Esophagus (tissue), 2 donors: ENCODE data around the gene DNAJC5G. TPM values are rescaled to one million over a fixed set of nuclear protein-coding genes. Genes with fewer than 3 reads are reported as not detected.

ENCODE experiments used
- H3K27ac ChIP-seq, 2 donors: one replicate each; pipeline ENCODE4 v1.5.1; 2013; ENCODE audit warnings: low read depth in 2 of 2, mild to moderate bottlenecking in 2 of 2, inconsistent platforms in 1 of 2, low read length in 1 of 2, moderate library complexity in 1 of 2
- H3K27me3 ChIP-seq, 2 donors: one replicate each; pipeline ENCODE4 v1.6.1; 2013; ENCODE audit warnings: low read length in 2 of 2, control low read depth in 1 of 2, mild to moderate bottlenecking in 1 of 2; ENCODE audit not compliant: insufficient read depth in 2 of 2, control insufficient read depth in 1 of 2
- H3K36me3 ChIP-seq, 2 donors: one replicate each; pipeline ENCODE4 v1.6.1; 2013; ENCODE audit warnings: low read length in 1 of 2; ENCODE audit not compliant: control insufficient read depth in 2 of 2, insufficient read depth in 2 of 2
- H3K4me1 ChIP-seq, 2 donors: one replicate each; pipeline ENCODE4 v1.6.1; 2013; ENCODE audit warnings: low read length in 1 of 2; ENCODE audit not compliant: control insufficient read depth in 2 of 2, insufficient read depth in 2 of 2
- H3K4me3 ChIP-seq, 2 donors: one replicate each; pipeline ENCODE4 v1.5.1; 2013; ENCODE audit warnings: low read length in 2 of 2, mild to moderate bottlenecking in 2 of 2, low read depth in 1 of 2, moderate library complexity in 1 of 2
- H3K9me3 ChIP-seq, 2 donors: one replicate each; pipeline ENCODE4 v1.6.1; 2013; ENCODE audit warnings: mild to moderate bottlenecking in 2 of 2, low read depth in 1 of 2, low read length in 1 of 2, moderate library complexity in 1 of 2; ENCODE audit not compliant: control insufficient read depth in 2 of 2, insufficient read depth in 1 of 2
- WGBS, 2 donors: extraction: QIAGEN DNeasy Blood & Tissue Kit; methylation state at CpG; one replicate each; pipeline ENCODE4 v1.1.7; 2013; 5-methylcytosine and 5-hydroxymethylcytosine counted together
- polyA plus RNA-seq, 2 donors: library from polyadenylated mRNA; stranded (reverse); fragments of 200-250 nt; gene quantifications; one replicate each; pipeline ENCODE4 v1.2.3, GENCODE V29; 2013
- donor health status: healthy with polysubstance abuse.
- donor health status: Bipolar disorder and iron deficiency.

DNAJC5G gene
- polyA plus RNA-seq, 2 donors = 0.05 to 0.14 TPM

DNA sequence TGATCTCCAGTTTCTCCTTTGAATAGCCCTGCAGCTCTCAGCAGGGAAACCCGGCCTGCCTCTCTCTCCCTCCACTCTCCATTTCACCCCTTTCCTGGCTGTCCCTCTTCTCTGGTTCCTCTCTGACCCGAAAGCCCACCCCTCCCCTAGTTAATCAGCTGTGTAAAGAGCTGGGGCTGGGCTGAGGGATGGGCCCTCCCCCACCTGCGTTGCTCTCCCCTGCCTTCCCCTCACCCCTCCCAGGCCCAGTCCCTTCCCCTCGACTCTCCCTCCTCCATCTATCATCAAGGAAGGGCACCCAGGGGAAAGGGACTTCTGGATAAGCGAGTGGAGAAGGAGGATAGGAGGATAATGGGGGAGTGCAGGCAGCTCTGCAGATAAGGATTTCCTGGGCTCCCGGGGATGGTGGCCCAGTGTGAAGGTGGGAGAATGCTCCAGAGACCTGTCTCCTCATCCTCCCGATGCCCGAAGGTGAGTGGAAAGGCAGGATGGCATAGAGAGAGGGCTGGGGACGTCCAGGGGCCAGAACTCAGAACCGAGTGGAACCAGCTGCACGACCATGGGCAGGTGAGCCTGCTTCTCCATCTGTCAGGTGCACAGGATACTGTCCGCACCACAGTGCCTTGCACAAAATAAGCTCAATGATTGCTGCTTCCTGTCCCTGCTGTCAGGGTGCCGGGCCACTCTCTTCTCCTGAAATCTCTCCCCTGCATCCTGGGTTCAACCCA is 24.4 kb upstream of the DNAJC5G start:
- Histone ChIP-seq H3K4me1 (no peaks in the 10 kb centered on the region), H3K27me3 (no peaks in the 10 kb centered on the region), H3K36me3 (no peaks in the 10 kb centered on the region), H3K9me3 (no peaks in the 10 kb centered on the region), H3K27ac (no peak overlapping the region), H3K4me3 (no peak overlapping the region)
- WGBS, 2 donors = 55 to 59% methylated on average over 13 of the region's 13 CpGs

DNA sequence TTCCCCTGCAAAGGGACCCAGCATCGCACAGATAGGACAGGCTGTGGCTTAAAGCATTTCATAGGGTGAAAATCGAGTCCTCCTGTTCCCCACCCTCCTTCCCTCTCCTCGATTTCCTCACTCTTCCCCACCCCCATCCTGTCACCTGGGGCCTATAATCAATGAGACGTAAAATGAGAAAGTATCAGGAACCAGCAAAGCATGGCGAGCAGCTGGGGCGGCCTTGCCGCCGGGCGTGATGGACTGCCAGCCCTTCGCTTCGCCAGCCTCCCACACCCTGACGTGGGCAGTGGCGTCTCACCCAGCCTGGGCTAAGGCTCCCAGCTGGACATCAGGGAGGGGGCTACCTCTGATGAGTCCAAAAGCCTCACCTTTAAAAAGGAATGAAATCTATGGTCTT is 23.5 kb upstream of the DNAJC5G start:
- Histone ChIP-seq H3K27ac (no peak overlapping the region), H3K4me1 (no peaks in the 10 kb centered on the region), H3K9me3 (no peaks in the 10 kb centered on the region), H3K36me3 (no peaks in the 10 kb centered on the region), H3K27me3 (no peaks in the 10 kb centered on the region), H3K4me3 (no peak overlapping the region)
- 75 to 76% methylated on average over 13 of the region's 13 CpGs for WGBS, 2 donors

DNA sequence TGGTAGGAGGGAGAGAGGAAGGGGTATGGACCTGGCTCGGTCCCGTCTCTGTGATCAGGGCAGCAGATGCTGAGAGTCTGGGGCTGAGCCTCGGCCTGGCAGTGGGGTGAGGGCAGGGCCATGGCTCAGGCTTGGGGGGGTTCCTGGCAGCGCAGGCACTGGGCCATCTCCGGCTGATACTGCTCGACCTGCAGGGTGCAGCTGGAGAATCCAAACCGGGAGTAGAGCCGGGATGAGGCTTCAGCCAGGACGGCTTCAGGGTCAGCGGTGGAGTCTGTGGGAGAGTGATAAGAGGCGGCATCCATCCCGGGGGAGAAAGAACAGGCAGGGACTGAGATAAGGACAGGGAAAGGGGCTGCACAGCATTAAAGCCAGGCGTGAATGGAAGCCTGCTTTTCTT is 20.0 kb upstream of the DNAJC5G start:
- no peak overlapping the region for H3K27ac ChIP-seq
- H3K27me3 ChIP-seq = peaks cover 2% of the 10 kb centered on the region in 2 donors
- WGBS, 2 donors = 29 to 47% methylated on average over 13 of the region's 13 CpGs
- H3K9me3 ChIP-seq = no peaks in the 10 kb centered on the region
- no peaks in the 10 kb centered on the region for H3K4me1 ChIP-seq
- no peak overlapping the region for H3K4me3 ChIP-seq
- H3K36me3 ChIP-seq = no peaks in the 10 kb centered on the region

DNA sequence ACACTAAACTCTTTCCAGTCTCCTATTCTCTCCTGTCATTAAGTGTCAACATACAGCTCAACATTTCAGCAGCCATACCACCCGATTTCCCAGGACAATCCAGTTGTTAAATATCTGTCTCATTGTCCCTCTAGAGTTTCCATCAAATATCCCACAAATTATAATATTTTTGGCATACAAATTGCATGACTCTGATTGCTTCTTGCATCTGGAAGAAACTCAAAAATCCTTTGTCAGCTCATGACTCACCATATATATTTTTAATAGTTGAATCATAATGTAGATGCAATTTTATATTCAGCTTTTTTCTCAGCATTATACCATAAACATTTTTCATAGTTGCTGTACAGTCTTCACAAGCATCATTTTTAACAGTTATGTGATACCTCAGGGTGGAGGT is 19.6 kb upstream of the DNAJC5G start:
- H3K4me3 ChIP-seq = no peak overlapping the region
- no peaks in the 10 kb centered on the region for H3K4me1 ChIP-seq
- 13 to 24% methylated on average over 1 of the region's 1 CpG for WGBS, 2 donors
- no peaks in the 10 kb centered on the region for H3K9me3 ChIP-seq
- H3K27me3 ChIP-seq = peaks cover 2 to 6% of the 10 kb centered on the region in 2 donors
- no peak overlapping the region for H3K27ac ChIP-seq
- H3K36me3 ChIP-seq = no peaks in the 10 kb centered on the region

DNA sequence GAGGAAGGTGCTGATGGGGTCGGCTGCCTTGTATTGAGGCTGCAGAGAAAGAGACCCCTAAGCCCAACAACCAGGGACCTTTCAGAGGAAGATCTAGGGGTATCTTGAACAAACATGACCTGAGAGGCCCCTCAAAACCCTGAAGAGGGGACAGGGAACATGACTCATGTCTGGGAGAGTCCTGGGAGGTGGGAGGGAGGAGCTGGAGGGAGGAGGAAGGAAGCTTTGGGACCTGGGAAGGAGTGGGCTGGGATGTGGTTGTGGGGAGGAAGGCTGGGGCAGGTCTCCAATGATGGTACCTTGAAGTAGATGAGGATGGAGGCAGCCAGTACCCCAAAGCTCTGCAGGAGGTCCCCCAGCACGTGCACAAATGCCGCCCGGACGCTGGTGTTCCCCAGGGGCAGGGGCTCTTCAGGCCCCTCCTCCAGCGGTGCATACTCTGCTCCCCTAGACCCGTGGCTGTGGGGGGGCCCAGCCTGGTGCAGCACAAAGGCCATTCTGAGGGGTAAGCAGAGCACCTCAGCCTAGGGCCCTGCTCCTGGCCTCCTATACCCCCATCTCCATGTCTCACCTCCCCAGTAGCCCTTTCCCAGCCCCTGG is 18.3 kb upstream of the DNAJC5G start:
- peaks cover 0 to 1% of the 10 kb centered on the region in 2 donors for H3K4me1 ChIP-seq
- H3K27me3 ChIP-seq = peaks cover 2 to 15% of the 10 kb centered on the region in 2 donors
- 72 to 78% methylated on average over 7 of the region's 7 CpGs for WGBS, 2 donors
- no peaks in the 10 kb centered on the region for H3K9me3 ChIP-seq
- no peak overlapping the region for H3K27ac ChIP-seq
- H3K36me3 ChIP-seq = no peaks in the 10 kb centered on the region
- H3K4me3 ChIP-seq = no peak overlapping the region

DNA sequence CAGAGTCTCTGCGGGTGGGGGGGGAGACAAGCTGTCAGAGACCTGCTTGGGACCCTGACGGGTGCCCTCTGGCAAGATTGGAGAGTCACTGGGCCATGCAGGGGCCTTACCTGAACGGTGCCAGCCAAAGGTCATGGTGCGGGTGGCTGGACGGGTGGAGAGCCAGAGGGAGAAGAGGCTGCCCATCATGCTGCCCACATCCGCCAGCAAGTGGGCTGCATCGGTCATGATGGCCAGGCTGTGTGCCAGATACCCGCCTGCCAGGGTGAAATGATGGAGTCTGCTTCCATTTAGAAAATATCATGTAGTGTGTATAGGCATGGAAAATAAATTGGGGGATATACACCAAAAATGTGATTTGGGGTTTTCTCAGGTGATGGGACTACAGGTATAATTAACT is 17.2 kb upstream of the DNAJC5G start:
- Histone ChIP-seq H3K27ac (no peak overlapping the region), H3K4me1 (peaks cover 0 to 11% of the 10 kb centered on the region in 2 donors), H3K27me3 (peaks cover 2 to 20% of the 10 kb centered on the region in 2 donors), H3K4me3 (no peak overlapping the region), H3K36me3 (no peaks in the 10 kb centered on the region), H3K9me3 (no peaks in the 10 kb centered on the region)
- 86 to 87% methylated on average over 8 of the region's 8 CpGs for WGBS, 2 donors

DNA sequence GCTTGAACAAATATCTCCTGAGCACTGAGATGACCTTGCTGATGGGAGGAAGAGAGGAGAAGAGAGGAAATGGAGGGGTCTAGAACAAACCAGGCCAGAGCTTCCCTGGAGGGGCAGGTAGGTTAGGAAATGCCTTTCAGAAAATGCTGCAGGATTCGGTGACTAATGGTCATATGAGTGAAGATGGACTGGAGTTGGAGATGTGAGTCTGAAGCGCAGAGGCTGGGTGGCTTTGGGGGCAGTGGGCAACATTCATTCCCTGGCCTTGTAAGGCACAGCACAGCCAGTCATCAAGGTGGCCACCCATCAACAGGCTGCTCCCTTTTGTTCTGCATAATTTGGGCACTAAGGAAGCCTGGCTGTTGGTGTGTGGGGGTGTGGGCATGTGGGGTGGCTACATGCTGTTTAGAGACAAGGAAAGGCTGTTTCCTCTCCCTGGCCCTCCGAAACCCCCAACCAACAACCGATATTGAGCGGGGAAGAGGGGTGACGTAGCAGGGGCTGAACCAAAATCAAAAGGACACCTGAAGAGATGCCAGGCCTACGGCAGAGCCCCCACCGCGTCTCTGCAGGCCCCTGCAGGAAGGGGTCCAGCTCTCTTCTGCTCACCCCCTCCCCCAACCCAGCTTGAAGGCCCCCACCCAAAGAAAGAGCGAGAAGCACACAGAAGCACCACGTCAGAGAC is 13.8 kb upstream of the DNAJC5G start:
- WGBS, 2 donors = 53 to 58% methylated on average over 11 of the region's 11 CpGs
- Histone ChIP-seq H3K4me1 (peaks cover 8 to 13% of the 10 kb centered on the region in 2 donors), H3K27ac (no peak overlapping the region), H3K27me3 (peaks cover 2 to 33% of the 10 kb centered on the region in 2 donors), H3K36me3 (no peaks in the 10 kb centered on the region), H3K4me3 (no peak overlapping the region), H3K9me3 (no peaks in the 10 kb centered on the region)

DNA sequence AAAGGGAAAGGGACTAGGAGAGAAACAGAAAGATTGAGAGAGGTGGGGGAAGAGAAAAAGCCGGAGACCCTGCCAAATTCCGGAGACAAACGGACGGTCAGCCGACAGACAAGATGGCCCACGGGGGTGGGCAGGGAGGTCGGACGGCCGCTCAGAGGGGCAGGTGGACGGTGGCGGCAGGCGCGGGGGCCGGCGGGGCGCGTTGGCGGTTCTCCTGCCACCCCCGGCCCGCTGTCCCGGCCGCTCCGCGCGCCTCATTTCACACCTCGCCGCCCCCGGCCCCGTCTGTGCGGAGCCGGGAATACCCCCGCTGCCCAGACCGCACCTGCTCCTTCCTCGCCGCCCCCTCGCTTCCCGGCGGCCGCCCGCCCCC is 13.3 kb upstream of the DNAJC5G start:
- WGBS, 2 donors = 3 to 10% methylated on average over 20 to 40 of the region's 40 CpGs
- Histone ChIP-seq H3K36me3 (no peaks in the 10 kb centered on the region), H3K4me1 (peaks cover 8 to 13% of the 10 kb centered on the region in 2 donors), H3K4me3 (peak overlapping the region in 1 of 2 donors; percentile 45), H3K27me3 (peaks cover 2 to 33% of the 10 kb centered on the region in 2 donors), H3K27ac (no peak overlapping the region), H3K9me3 (no peaks in the 10 kb centered on the region)

DNA sequence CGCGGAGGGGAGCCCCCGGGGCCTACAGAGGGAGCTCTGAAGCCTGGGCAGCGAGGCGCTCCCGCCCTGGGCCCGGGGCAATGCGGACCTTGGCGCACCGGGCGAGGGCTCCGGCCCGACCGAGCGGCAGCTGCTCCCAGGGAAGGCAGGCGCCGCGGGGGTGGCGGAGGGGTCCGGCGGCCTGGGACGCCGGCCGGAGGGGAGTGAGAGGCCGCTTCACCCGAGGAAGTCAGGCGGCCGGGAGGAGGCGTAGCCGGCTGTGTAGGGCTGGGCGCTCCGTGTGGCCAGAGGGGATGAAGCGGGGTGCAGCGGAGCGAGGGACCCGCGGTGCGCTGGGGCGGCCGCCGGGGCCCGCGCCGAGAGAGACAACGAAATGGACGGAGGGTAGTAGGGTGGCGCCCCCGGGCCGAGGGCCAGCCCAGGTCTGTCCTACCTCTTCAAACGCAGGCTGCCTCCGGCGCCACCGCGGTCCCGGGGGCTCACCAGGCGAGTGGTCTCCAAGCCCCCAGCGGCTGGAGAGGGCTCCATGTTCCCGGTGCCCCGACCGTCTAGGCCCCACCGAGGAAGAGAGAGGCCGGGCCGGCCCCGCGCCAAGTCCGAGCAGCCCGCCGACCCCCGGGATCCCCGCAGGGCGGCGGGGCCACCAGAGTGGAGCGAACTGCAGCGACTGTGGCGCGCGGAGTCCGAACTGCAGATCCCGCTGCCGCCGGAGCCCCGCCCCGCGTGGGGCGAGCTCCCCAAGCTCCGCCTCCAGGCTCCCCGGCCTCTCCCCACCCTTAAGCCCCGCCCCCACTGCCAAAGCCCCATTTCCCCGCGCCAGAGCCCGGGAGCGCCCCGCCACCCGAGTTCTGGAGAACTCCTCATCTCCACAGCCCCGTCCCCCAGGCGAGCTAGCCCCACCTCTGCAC is 12.6 kb upstream of the DNAJC5G start, which contains the start of gene SLC30A3:
TSS of gene SLC30A3 (minus strand) at position 669 of the 908 bp plus-strand sequence. CDS start at position 528, 141 bp downstream.
- Histone ChIP-seq H3K27ac (no peak within 1 kb of the TSS), H3K4me3 (peak within 1 kb of the TSS; percentile 30 to 45), H3K27me3 (peaks cover 0 to 33% of the 10 kb centered on the region in 2 donors), H3K36me3 (no peaks in the 10 kb centered on the region), H3K9me3 (no peaks in the 10 kb centered on the region), H3K4me1 (peaks cover 8 to 13% of the 10 kb centered on the region in 2 donors)
- 1% methylated on average over 60 to 96 of the region's 96 CpGs for WGBS, 2 donors
